ENCODE measurements around the gene NSFL1C. TPM values are rescaled to one million over a fixed set of nuclear protein-coding genes. Genes with fewer than 3 reads are reported as not detected.
"Not testable (repeated sequence)": the region's sequence is repeated elsewhere in the genome, so short reads cannot be mapped to it uniquely, and the experiment has no call there.

The NSFL1C gene
- total RNA-seq, 6 donors from 2014 or later: 48.0 to 87.7 (median 71.4) TPM

DNA sequence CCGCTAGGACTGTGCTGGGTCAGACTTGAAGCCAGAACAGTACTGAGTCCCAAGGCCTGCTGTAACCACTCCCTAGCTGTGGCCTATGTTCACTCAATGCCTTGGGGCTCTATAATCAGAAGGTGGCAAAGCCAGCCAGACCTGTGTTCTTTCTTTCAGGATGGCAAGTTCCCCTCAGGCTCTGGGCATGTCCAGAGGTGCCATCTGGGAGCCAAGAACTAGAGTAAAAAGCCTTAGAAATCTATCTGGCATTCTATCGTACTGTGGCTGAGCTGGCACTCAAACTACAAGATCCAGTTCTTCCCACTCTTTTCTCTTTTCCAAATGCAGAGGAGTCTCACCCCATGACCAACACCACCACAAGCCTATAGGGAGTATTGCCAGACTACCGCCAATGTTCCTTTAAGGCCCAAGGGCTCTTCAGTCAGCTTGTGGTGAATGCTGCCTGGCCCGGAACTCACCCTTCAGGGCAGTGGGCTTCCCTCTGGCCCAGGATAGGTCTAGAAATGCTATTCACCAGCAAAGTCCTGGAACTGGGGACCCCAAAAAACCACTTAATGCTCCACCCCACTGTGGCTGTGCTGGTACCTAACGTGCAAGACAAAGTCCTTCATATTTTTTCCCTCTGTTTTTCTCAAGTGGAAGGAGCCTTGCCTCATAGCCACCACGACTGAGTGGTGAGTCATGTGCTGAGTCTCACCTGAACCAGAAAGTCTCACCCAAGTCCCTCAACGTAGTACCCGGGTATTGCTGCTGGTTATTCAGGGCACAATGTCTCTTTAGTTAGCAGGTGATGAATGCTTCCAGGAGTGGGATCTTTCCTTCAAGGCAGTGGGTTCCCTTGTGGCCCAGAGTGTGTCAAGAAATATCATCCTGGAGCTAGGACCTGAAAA lies 33.1 kb upstream of the NSFL1C start:
- no peak for DNase-seq
- TF ChIP-seq, protein P1, sequence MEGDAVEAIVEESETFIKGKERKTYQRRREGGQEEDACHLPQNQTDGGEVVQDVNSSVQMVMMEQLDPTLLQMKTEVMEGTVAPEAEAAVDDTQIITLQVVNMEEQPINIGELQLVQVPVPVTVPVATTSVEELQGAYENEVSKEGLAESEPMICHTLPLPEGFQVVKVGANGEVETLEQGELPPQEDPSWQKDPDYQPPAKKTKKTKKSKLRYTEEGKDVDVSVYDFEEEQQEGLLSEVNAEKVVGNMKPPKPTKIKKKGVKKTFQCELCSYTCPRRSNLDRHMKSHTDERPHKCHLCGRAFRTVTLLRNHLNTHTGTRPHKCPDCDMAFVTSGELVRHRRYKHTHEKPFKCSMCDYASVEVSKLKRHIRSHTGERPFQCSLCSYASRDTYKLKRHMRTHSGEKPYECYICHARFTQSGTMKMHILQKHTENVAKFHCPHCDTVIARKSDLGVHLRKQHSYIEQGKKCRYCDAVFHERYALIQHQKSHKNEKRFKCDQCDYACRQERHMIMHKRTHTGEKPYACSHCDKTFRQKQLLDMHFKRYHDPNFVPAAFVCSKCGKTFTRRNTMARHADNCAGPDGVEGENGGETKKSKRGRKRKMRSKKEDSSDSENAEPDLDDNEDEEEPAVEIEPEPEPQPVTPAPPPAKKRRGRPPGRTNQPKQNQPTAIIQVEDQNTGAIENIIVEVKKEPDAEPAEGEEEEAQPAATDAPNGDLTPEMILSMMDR (IDR thresholded peaks at IDR 0.05): no peak
- TF ChIP-seq POLR2A (IDR thresholded peaks at IDR 0.05): no peak
- TF ChIP-seq POLR2AphosphoS5 (IDR thresholded peaks at IDR 0.05): no peak
- TF ChIP-seq EP300 (IDR thresholded peaks at IDR 0.05): no peak
- 86 to 88% methylated on average over 8 of the region's 8 CpGs for WGBS, 2 donors

DNA sequence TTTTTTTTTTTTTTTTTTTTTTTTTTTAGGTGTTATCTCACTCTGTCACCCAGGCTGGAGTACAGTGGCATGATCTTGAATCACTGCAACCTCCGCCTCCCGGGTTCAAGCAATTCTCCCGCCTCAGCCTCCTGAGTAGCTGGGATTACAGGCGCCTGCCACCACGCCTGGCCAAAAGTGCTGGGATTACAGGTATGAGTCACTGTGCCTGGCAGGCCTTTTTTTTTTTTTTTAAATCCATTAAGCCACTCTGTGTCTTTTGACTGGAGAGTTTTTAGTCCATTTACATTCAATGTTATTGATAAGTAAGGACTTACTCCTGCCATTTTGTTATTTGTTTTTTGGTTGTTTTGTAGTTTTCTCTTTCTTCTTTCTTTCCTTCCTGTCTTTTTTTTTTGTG lies 30.7 kb upstream of the NSFL1C start:
- ATAC-seq (ENCODE audit: low FRiP score in 2 of 2); H3K9me3 ChIP-seq; H3K27me3 ChIP-seq; DNase-seq; H3K27ac ChIP-seq; H3K4me3 ChIP-seq; H3K4me1 ChIP-seq; H3K36me3 ChIP-seq: not testable (repeated sequence)
- 95 to 99% methylated on average over 5 of the region's 5 CpGs for WGBS, 2 donors

More for the DNA sequence above, 33.1 kb upstream of the NSFL1C start:
- Histone ChIP-seq H3K36me3 (no peaks in the 10 kb centered on the region), H3K9me3 (no peaks in the 10 kb centered on the region), H3K4me1 (no peaks in the 10 kb centered on the region), H3K27me3 (no peaks in the 10 kb centered on the region), H3K27ac (no peak overlapping the region), H3K4me3 (no peak overlapping the region)
- no peak for ATAC-seq (ENCODE audit: low FRiP score in 2 of 2)

DNA sequence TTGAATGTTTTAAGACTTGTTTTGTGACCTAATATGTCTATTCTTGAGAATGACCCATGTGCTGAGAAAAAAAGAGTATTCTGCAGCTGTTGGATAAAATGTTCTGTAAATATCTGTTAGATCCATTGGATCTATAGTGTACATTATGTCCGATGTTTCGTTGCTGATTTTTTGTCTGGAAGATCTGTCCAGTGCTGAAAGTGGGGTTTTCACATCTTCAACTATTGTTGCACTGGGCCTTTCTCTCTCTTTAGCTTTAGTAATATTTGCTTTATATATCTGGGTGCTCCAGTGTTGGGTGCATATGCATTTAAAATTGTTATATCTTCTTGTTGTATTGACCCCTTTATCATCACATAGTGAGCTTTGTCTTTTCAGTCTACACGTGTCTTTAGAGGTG lies 30.3 kb upstream of the NSFL1C start:
- no peak for DNase-seq
- Histone ChIP-seq H3K9me3 (no peaks in the 10 kb centered on the region), H3K27me3 (no peaks in the 10 kb centered on the region), H3K4me1 (peaks cover 0 to 6% (median 1%) of the 10 kb centered on the region in 4 donors), H3K27ac (no peak overlapping the region), H3K36me3 (no peaks in the 10 kb centered on the region), H3K4me3 (no peak overlapping the region)
- no peak for ATAC-seq (ENCODE audit: low FRiP score in 2 of 2)
- 89 to 91% methylated on average over 3 of the region's 3 CpGs for WGBS, 2 donors
- TF ChIP-seq EP300 (IDR thresholded peaks at IDR 0.05) (no peak), POLR2A (IDR thresholded peaks at IDR 0.05) (no peak), POLR2AphosphoS5 (IDR thresholded peaks at IDR 0.05) (no peak)
- TF ChIP-seq, protein P1 (IDR thresholded peaks at IDR 0.05): no peak

DNA sequence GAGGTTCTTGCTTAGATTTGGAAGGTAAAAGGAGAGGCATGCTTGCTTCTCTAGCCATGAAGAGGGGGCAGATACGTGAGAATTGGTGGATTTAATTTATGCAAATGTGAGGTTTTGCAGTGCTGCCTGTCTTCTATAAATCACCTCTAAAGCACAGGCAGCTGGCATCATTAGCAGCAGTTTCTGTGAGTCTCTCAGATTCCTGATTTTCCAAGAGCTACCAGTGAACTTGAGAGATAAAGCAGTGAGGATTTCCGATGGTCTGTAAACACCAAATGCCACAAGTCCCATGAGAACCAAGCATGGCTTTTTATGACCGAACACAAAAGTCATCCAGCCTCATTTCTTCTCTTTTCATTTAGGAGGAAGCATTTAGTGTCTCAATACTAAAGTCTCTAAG lies 27.8 kb upstream of the NSFL1C start:
- 42 to 58% methylated on average over 3 of the region's 3 CpGs for WGBS, 2 donors
- H3K4me1 ChIP-seq: peaks cover 0 to 7% (median 6%) of the 10 kb centered on the region in 4 donors
- no peaks in the 10 kb centered on the region for H3K9me3 ChIP-seq
- H3K27ac ChIP-seq: no peak overlapping the region
- no peak for ATAC-seq (ENCODE audit: low FRiP score in 2 of 2)
- no peak for DNase-seq
- TF ChIP-seq POLR2AphosphoS5 (IDR thresholded peaks at IDR 0.05): no peak
- no peak for TF ChIP-seq POLR2A (IDR thresholded peaks at IDR 0.05)
- no peak overlapping the region for H3K4me3 ChIP-seq
- H3K36me3 ChIP-seq: no peaks in the 10 kb centered on the region
- no peaks in the 10 kb centered on the region for H3K27me3 ChIP-seq

DNA sequence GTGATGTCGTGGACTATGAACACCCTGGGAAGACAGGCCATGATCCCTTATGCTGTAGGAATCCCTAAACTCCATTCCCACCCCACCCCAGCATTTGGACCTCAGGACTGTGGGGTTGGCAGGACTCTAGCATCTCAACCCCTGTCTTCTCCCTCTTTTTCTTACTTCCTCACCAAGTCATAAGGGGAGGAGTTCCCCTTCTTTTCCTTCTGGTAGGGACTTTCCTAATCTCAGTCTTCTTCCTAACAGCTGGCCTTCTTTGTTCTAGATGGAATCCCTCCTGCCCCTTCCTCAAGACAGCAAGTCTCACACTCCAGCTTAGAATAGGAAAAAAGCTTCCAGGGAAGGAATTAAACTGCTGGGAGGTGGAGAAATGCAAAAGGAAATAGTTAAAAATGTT lies 26.9 kb upstream of the NSFL1C start:
- peak overlapping the region in 1 of 4 donors; percentile 86 for H3K27ac ChIP-seq
- no peak for TF ChIP-seq POLR2AphosphoS5 (IDR thresholded peaks at IDR 0.05)
- no peak for TF ChIP-seq POLR2A (IDR thresholded peaks at IDR 0.05)
- TF ChIP-seq, protein P1 (IDR thresholded peaks at IDR 0.05): no peak
- no peak for TF ChIP-seq EP300 (IDR thresholded peaks at IDR 0.05)
- H3K27me3 ChIP-seq: no peaks in the 10 kb centered on the region
- no peaks in the 10 kb centered on the region for H3K36me3 ChIP-seq
- no peak overlapping the region for H3K4me3 ChIP-seq
- ATAC-seq (ENCODE audit: low FRiP score in 2 of 2) (no peak), DNase-seq (no peak)
- peaks cover 0 to 7% (median 6%) of the 10 kb centered on the region in 4 donors for H3K4me1 ChIP-seq
- no peaks in the 10 kb centered on the region for H3K9me3 ChIP-seq
- WGBS, 2 donors: 81 to 93% methylated on average over 1 of the region's 1 CpG

Data from upper lobe of left lung (tissue), 6 donors.